Stimulated activated CD4-positive, alpha-beta T cell treated with anti-CD3 and anti-CD28 coated beads, TNF-alpha, amount 100 ng/mL, for 4 hours (primary cell): ENCODE data around the gene THAP11.
A peak's percentile ranks its signal among the peaks of the same experiment; 100 is the strongest.

Source experiments
- DNase-seq, 3 experiments: peaks; one replicate each; pipeline ENCODE4 v3.0.0-alpha.2; 2020; ENCODE audit warnings: low read depth in 3 of 3

The THAP11 gene

DNA sequence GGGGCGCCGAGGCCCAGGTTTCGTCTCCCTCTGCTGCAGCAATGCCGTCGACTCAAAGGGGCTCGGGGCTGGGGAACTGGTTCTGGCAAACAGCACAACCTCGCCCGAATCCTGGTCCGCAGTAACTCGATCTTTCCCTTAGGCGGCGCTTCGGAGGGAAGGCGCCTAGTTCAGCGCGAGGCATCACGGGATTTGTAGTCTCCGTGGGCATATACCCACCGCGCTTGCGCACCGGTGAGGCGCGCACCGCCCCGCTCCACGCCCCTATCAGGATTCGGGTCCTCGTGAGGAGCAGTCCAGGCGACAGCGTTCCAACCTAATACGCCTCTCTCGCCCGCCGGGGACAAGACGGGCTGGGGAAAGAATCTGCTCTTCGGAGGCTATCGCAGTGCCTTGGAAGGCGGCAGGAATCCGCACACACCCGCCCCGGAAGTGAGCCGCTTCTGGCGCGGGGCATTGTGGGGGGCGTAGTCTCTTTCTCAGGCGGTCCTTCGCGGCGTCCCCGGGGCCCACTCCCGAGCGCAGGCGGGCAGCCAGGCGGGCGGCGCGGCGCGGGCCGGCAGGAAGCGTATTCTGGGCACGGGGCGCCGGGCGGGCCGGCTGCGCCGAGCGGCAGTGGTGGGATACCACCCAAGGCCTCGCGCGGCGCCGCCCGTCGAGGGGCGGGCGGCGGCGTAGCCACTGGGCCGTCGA, at the start of gene THAP11:
THAP11 (plus strand) TSS at position 505 of the 693 bp plus-strand sequence. CDS start 235 bp downstream, outside the sequence.
- peak; percentile 84 to 91 (median 88) for DNase-seq

DNA sequence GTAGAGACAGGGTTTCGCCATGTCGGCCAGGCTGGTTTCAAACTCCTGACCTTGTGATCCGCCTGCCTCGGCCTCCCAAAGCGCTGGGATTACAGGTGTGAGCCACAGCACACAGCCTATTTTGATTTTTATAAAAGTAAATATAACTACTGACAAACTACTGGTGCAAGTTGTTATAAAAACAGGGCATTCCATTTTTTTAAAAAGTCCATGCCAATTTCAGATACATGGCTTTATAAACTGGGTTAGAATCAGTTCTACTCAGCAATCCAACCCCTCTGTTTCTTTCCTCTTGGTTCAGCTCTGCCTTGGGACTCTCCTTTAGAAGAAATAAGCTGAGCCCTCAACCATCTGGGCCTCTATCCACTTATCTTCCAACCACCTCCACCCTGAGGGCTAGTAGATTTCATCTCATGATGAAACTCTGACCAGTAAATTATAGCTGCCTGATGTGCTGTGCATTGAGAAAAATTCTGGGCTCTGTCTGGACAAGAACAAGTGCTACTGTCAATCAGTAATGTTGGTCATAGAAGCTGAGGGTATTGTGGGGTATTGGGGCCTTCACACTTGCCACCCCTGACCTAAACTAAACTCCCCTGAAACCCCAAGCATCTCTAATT, 45.9 kb upstream of the THAP11 start:
- no peak for DNase-seq

DNA sequence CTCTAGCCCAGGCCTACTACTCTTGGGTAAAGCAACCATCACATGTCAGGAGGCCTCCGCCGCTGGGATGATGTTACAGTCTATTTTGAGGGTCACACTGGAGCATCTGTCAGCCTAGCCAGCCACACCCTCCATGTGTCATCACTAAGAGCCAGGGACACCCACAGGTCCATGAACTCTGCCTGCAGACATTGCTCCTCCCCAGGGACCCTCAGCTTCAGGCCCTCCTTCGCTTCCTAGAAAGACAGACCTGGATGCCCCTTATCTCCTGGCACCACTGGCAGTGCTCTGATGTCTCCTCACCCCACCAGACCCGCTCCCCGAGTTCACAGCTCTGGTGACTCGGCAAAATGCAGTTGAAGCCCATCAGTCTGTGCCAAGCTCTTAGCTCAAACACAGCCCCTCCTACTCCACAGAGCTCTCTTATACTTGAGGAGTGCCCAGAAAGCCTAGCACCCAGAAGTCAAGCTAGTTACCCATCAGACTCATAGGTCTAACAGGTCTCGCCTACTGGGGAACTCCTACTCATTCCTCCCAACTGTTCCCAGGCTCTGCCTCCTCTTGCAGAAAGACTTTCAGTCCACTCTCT, 41.7 kb upstream of the THAP11 start:
- DNase-seq = no peak

DNA sequence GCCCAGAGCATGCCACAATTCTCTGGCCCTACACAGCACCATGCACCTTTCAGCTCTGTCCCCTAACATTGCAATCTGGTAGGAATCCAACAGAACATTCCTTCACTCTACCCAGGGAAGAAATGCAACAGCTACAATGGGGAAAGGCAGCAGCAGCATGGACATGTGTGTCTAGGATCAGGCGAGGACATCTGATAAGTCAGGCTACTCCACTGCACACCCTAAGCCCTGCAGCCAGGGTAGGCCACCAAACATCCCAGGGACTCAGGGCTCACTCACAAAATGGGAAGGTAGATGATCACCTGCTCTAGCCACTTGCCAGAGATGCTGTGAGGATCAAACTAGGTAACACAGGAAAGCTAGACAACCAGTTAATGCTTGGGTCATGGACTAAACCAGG, 40.9 kb upstream of the THAP11 start:
- DNase-seq = no peak

DNA sequence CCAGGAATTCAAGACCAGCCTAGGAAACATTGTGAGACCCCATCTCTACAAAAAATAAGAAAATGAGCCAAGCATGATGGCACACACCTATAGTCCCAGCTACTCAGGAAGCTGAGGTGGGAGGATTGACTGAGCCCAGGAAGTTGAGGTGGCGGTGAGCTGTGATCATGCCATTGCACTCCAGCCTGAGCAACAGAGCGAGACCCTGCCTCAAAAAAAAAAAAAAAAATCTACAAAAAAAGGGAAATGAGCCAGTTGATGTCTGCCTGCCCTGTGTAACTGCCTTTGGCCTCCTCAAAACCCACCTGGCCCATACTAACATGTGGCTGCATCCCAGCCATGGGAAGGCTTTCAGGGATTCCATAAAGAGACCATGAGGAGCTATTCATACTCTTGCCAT, 40.2 kb upstream of the THAP11 start:
- no peak for DNase-seq

DNA sequence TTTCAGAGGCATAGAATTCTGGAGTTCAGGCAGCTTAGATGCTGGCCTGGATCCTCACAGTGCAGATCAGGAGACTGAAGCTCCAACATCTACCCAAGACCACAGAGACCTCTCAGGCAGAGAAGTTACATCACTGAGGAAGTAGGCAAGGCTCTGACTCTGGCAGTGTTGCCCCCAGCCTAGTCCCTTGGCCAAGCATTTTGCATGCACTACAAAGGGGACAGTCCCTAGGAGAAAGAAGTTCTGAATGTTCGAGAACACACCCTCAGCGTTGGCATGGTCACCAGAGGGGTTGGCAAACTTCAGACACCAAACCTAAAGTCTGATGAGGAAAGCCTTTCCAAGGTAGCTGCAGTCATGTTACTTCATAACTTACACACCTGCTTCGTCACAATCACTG, 38.2 kb upstream of the THAP11 start:
- DNase-seq = no peak

DNA sequence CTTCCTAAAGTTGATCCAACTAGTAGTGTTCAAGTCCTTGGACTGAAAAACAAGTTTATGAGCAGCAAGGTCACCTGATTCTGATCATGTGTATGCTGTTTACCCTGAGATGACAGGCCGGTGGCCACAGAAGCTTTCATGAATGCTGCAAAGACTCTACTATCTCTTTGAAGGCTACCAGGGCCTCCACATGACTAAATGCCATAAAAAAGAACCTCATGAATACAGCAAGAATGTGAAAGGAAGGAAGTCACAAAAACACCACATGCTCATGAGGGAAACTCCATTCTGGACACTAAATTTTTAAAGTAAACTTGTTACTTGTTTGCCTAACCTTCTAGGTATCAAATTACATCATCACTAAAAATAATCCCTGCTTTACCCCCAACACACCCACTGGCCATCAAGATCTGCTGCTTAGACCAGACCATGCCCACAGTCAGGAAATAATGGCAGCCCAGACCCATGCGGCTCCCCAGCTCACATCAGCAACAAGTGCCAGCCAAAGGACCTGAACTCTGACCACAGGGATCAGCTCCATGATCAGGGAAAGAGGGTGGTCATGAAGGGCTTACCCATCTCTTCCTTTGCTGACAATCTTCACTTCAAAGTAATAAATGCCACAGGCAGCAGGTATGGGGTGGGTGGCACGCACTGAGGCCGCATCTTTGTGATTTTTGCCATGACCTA, 37.1 kb upstream of the THAP11 start:
- no peak for DNase-seq

DNA sequence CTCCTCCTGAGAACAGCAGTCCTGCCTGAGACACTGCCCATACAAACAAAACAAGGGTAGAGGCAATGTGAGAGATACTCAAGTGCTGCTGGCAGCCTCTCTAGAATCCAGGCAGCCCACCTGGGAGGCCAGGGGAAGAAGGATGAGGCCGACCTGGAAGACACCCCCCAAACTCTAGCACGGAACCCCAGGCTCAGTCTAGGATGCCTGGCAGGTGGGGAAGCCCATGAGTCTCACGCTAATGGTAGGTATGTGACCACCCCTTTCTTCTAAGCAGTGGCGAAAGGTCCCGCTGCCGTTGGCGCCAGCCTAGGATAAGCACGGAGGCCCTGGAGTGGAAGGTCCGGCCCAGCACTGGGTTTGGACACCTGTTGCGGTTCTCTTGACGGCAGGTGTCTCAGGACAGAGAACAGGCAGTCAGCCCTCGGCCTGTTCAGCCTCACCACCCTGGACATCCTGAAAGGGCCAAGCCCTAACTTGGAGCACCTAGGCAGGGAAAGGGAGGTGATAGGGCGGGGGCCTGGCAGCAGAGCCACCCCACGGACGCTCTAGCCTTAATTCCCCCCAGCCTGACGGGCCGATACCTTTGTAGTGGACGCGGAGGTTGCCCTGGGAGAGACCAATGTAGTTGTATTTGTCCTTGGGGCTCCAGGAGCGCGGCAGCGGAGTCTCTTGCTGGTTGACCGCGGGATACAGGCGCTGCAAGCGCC, 36.2 kb upstream of the THAP11 start:
- peak in 2 of 3 experiments; percentile 2 to 13 for DNase-seq

DNA sequence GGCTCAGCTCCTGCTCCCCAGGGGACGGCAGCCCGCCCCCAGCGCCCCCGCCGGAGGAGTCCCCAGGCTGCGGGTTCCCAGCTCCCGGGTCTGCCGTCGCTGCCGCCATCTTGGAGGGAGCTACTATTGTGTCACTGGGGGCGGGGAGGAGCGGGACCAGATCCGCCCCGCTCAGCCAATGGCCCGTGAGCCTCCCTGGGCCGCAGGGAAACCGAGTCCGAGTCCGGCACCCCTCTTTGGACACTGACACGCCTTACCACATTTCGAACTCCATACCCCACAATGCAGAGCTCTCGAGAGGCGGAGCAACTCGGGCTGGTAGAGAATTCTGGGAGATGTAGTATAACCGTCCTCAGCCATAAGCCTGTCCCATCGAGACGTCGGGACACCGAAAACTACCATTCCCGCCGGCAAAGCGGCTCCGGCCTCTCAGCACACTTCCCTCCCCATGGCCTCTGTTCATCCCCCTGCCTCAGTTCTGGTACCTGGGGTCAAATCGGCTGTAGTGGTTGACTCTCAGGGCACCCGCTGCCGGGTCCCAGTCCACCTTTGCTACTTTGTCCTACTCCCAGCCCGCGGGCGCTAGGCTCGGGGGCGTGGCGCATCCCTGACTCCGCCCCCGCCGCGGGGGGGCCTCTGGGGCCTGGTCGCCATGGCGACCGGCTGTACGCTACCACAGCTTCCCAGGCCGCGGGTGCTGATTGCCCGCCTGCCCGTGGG, 35.5 kb upstream of the THAP11 start, which contains the start of the genes RANBP10 and TSNAXIP1:
RANBP10 (minus strand) TSS at position 133 of the 720 bp plus-strand sequence; CDS start at position 109, 24 bp downstream.
TSNAXIP1 (plus strand) TSS at position 462 of the 720 bp plus-strand sequence. CDS start 261 bp downstream, outside the sequence.
- DNase-seq = peak; percentile 82 to 94 (median 92)

DNA sequence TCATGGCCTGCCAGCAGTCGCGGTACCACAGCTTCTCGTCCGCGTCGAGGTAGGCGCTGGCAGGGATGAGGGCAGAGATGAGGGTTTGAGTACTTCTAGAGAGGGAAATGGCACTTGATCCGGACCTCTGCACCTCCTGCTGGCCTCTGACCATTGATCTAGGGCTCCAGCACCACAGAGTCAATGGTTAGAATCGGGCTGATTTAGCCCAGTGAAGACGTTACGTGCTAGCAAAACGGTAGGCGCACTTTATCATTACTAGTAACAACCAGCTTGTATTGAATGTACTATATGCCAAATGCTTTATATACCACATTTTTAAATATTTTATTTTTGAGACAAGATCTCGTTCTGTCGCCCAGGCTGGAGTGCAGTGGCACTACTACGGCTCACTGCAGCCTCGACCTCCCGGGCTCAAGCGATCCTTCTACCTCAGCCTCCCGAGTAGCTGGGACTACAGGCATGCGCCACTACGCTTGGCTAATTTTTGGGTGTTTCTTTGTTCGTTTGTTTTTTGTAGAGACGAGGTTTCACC, 34.9 kb upstream of the THAP11 start:
- DNase-seq = no peak

DNA sequence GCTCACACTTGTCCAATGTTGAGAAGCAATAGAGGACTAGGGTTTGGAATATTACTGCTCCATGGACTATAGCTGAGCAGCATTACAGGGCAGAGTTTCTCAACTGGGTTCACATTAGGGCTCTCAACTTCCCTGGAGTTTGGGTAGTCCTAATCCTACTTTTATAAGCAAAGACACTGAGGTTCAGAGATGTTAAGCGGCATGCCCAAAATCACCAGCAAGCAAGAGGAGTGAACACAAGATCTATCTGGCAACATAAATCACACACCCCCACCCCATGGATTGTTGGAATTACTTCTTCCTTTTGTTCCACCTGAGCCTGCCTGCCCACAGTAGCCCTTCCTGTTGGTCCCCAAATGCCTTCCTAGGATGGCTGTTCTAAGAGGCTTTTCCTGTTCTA, 30.2 kb upstream of the THAP11 start:
- no peak for DNase-seq

DNA sequence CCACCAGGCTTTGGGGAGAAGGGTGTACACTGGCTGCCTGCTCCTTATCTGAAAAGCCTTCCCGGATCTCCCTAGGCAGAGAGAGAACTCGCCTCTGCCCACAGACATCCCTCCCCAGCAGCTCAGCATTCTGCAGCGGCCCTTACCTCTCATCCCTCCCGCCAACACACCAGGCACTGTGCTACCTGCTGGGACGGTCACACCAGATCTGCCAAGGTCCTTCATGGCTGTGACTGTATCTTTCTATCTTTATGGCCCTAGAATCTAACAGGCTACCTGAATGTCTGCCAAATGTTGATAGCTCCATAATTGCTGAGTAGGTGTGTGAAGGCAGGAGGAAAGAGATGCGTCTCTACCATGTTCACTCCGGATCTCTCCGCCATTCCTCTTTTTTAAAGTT, 27.6 kb upstream of the THAP11 start:
- no peak for DNase-seq

DNA sequence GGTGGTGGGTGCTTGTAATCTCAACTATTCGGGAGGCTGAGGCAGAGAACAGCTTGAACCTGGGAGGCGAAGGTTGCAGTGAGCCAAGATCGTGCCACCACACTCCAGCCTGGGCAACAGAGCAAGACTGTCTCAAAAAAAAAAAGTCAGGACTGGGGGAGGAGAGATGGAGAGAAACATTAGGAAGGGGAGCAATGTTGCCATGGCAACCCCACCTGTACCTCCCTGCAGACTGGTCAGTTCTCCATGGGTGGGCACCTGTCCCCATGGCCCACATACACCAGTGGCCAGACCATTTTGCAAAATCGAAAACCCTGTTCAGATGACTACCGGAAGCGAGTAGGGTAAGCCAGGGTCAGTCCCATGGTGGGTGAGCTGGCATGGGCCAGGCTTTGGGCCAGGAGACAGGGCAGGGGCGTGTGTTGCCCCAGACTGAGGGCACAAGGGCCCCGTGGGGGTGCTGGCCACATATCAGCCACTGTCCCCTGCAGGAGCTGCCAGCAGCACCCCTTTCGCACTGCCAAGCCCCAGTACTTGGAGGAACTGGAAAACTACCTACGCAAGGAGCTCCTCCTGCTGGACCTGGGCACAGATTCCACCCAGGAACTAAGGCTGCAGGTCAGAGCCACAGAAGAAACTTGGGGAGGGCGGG, 21.4 kb upstream of the THAP11 start:
- no peak for DNase-seq

DNA sequence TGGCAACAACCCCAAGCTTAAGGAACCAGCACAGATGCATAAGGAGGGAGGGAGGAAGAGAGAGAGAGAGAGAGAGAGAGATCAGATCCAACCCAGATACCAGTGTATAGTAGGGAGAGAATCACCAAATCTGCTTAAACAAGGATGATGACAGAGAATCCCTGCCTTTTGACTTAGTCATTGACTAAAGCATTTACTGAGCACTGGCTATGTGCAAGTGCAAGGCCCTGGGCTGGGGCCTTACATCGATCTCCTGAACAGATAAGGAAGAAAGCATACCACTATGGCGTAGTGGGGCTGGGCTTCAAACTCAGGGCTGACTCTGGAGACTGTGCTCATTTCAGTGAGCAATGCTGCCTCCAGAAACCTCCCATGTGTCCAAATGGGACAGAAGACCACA, 19.6 kb upstream of the THAP11 start:
- no peak for DNase-seq

DNA sequence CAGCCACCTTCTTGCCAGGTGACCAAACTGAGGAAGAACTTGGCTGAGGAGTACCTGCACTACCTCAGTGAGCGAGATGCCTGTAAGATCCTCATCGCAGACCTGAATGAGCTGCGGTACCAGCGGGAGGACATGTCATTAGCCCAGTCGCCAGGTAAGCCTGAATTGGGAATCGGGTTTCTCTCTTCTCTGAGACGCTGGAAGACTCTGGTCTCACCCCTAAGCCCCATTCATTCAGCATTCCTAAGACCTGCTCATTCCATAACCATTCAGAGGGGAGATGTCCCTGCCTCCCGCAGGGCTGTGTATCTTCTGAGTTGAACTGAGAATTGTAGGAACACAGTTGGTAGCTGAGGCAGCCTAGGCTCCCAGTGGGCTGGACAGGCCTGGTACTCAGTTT, 17.0 kb upstream of the THAP11 start:
- DNase-seq = no peak

DNA sequence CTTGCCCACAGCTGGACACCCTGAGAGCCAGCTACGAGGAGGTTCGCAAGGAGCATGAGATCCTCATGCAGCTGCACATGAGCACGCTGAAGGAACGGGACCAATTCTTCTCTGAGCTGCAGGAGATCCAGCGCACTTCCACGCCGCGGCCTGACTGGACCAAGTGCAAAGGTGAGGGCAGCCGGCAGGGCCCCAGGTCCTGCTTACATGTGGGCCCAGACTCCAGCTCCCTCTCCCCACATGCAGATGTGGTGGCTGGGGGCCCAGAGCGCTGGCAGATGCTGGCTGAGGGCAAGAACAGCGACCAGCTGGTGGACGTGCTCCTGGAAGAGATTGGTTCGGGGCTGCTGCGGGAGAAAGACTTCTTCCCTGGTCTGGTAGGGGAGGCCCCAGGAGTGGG, 16.2 kb upstream of the THAP11 start:
- no peak for DNase-seq

DNA sequence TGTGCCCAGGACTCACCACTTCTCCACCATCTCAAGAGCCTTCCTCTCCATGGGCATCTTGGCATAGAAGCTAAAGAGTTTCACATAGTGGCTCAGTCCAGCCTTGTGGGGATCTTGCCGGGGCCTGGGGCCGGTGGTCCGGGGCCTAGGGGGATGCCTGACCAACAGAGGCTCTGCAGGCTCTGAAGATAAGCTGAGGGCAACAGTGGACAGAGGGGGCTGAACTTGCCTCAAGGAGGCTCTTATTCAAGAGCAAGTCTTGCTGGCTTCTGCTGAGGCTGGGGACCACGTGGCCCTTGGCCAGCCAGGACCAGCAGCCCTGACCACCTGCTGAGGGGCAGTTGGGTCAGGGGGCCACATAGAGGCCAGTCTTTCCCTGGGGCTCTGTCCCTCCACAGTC, 13.5 kb upstream of the THAP11 start:
- DNase-seq = no peak

DNA sequence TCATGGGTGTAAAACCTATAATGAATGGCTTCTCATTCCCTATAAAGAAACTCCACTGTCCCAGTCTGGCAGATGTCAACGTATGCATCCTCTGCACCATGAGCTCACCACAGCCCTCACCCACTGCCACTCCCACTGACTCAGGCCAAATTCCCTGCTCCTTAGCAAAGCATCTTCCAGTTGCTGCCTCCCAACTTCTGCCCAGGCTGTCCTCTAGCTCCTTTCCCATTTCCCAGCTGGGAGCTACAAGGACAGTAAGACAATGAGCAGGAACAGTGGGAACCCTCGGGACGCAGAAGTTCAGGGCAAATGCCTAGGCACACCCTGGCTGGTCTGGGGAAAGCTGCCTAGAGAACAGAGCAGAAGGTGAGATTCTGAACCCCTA, 9.1 kb upstream of the THAP11 start:
- no peak for DNase-seq

DNA sequence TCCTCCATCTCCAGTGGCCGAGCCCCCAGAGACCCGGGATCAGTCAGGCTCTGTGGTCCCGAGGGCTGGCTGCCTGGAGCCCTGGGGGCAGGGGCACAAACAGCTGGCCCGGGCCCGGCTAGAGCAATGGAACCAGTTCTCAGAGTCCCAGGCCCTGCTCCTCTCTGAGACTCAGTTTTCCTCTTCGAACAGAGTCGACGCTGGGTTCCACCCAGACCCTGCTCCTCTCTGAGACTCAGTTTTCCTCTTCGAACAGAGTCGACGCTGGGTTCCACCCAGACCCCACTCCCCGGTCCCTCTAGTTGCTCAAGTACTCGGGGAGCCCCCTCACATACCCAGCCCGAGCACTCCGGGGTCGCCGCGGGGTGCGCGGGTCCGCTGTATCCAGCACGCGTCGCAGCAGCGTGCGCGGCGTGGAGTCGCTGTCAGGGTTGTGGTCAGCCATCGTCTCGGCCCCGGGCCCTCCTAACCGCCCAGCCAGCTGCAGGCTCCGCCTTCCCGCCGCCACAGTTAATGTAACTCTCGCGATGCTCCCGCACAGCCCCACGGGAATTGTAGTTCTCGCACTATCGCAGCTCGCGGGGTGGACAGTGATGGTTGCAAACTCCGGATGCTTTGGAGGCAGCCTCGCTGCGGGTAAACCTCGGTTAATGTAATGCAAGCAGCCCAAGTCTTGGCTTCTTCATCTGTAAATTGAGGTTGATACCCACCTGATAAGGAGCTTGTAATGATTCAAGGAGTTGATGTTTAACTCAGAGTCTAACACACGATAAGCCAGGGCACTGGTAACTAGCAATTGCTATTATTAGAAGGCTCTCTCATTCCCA, 8.5 kb upstream of the THAP11 start:
- DNase-seq = peak; percentile 80 to 87 (median 86)
